Measurements from ENCODE around the gene TTC7B. TPM values are rescaled to one million over a fixed set of nuclear protein-coding genes. Genes with fewer than 3 reads are reported as not detected.

The TTC7B gene
- total and polyA plus RNA-seq, 2 of the 13 experiments (the other 11 are each of a cell fraction or from before 2014, with no cell fraction given), result 1.3 to 3.2 TPM

DNA sequence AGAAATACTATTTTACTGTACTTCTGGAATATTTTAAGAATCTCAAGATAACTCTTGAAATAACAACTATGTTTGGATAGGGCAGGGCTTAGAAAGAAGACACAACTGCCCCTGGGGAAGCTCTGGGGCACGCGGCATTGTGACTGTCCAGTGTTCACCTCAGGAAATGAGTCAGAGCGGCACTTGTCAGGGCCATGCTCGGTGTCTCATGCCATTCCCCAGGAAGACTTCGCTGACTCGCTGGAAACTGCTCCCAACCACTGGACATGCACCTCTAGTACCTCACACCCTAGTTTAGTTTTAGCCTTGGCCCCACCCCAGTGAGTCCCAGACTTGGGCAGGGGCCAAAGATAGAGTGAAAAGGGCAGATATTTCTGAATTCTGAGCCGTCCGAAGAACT is 192.0 kb downstream of the TTC7B start:
- H3K27me3 ChIP-seq (ENCODE audit: control insufficient read depth in 1 of 2, insufficient read depth in 2 of 2, low read length in 2 of 2), result no peaks in the 10 kb centered on the region
- H4K20me1 ChIP-seq (ENCODE audit: insufficient read depth, low read length), result no peaks in the 10 kb centered on the region
- no peaks in the 10 kb centered on the region for H3K79me2 ChIP-seq (ENCODE audit: insufficient read depth, low read length)
- no TSS peak for BruUV-seq (replicated peaks)
- H3K36me3 ChIP-seq (replicated peaks in 1 of 2; ENCODE audit: control insufficient read depth in 1 of 2, insufficient read depth in 2 of 2, low read length in 2 of 2), result no peaks in the 10 kb centered on the region
- DNase-seq (ENCODE audit: low spot score) (peak; percentile 42), ATAC-seq (peak; percentile 88), FAIRE-seq (peak; percentile 44)
- no peak overlapping the region for H3K27ac ChIP-seq (ENCODE audit: extremely low read length, insufficient read depth, low read length)
- no peaks in the 10 kb centered on the region for H3K9me3 ChIP-seq (ENCODE audit: low read length)
- H3K4me1 ChIP-seq (ENCODE audit: insufficient read depth, low read length), result peaks cover 19% of the 10 kb centered on the region
- peak overlapping the region; percentile 29; the same call in 1 of the 2 replicates for H3K9ac ChIP-seq (ENCODE audit: insufficient read depth, low read depth, low read length)
- H3K4me3 ChIP-seq (replicated peaks in 1 of 3; ENCODE audit: insufficient read depth in 1 of 3, low read depth in 2 of 3, low read length in 3 of 3), result peak overlapping the region in 2 of 3 experiments; percentile 30 to 47; a peak in 3 of 6 replicates
- CTCF ChIA-PET (ENCODE audit: low intra/inter-chr PET ratio, low total read pairs), result no interaction called here
- H2AFZ ChIP-seq (ENCODE audit: low read length), result no peak overlapping the region
- intact Hi-C loops (cut with micrococcal nuclease; ENCODE audit: unreplicated experiment) (no loop called here), in situ Hi-C loops (cut with HindIII; ENCODE audit: extremely low pct_ligation_motif_present, low pct_unique_long_range_greater_than_20kb) (no loop called here)
- H3K4me2 ChIP-seq (ENCODE audit: low read depth, low read length), result peak overlapping the region; percentile 73
- WGBS (ENCODE audit: low lambda C conversion rate), result 4% methylated on average over 7 of the region's 8 CpGs
- POLR2A ChIA-PET, result no interaction called here
- TF ChIP-seq ZNF256 (CRISPR knock-in tag; conservative IDR thresholded peaks at IDR 0.05) (no peak), WIZ (CRISPR knock-in tag; IDR thresholded peaks at IDR 0.05) (no peak), CBX1 (IDR thresholded peaks at IDR 0.05; ENCODE audit: low read depth) (no peak), HNRNPK (IDR thresholded peaks at IDR 0.05; ENCODE audit: low read depth, low read length, poor library complexity, severe bottlenecking) (no peak), PHB2 (IDR thresholded peaks at IDR 0.05; ENCODE audit: partially characterized antibody) (no peak), TP53 (CRISPR knock-in tag; conservative IDR thresholded peaks at IDR 0.05) (no peak), EED (CRISPR knock-in tag; IDR thresholded peaks at IDR 0.05) (no peak), ZNF670 (CRISPR knock-in tag; IDR thresholded peaks at IDR 0.05; ENCODE audit: borderline replicate concordance) (0 out of 2 replicates have a peak, but pooled peaks have one; percentile 29), FOSL2 (CRISPR knock-in tag; IDR thresholded peaks at IDR 0.05) (peak; percentile 88), SALL1 (CRISPR knock-in tag; IDR thresholded peaks at IDR 0.05) (peak; percentile 11; the same call in 1 of the 2 replicates), TBX2 (CRISPR knock-in tag; IDR thresholded peaks at IDR 0.05; ENCODE audit: borderline replicate concordance) (no peak), ZNF577 (CRISPR knock-in tag; IDR thresholded peaks at IDR 0.05; ENCODE audit: borderline replicate concordance, low read depth) (no peak), RAD51 (IDR thresholded peaks at IDR 0.05; ENCODE audit: borderline replicate concordance) (no peak), SIN3A (IDR thresholded peaks at IDR 0.05; ENCODE audit: borderline replicate concordance, low read depth, low read length) (no peak), ARNTL (CRISPR knock-in tag; IDR thresholded peaks at IDR 0.05) (no peak), ADNP (CRISPR knock-in tag; IDR thresholded peaks at IDR 0.05) (no peak), ZNF782 (CRISPR knock-in tag; IDR thresholded peaks at IDR 0.05; ENCODE audit: borderline replicate concordance) (no peak), ZNF12 (CRISPR knock-in tag; IDR thresholded peaks at IDR 0.05) (no peak), KAT8 (CRISPR knock-in tag; IDR thresholded peaks at IDR 0.05) (no peak), RARA (CRISPR knock-in tag; IDR thresholded peaks at IDR 0.05) (0 out of 2 replicates have a peak, but pooled peaks have one; percentile 12)
- TF ChIP-seq, protein P1, sequence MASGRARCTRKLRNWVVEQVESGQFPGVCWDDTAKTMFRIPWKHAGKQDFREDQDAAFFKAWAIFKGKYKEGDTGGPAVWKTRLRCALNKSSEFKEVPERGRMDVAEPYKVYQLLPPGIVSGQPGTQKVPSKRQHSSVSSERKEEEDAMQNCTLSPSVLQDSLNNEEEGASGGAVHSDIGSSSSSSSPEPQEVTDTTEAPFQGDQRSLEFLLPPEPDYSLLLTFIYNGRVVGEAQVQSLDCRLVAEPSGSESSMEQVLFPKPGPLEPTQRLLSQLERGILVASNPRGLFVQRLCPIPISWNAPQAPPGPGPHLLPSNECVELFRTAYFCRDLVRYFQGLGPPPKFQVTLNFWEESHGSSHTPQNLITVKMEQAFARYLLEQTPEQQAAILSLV (CRISPR knock-in tag; IDR thresholded peaks at IDR 0.05; ENCODE audit: borderline replicate concordance), result no peak
- TF ChIP-seq, protein P2, sequence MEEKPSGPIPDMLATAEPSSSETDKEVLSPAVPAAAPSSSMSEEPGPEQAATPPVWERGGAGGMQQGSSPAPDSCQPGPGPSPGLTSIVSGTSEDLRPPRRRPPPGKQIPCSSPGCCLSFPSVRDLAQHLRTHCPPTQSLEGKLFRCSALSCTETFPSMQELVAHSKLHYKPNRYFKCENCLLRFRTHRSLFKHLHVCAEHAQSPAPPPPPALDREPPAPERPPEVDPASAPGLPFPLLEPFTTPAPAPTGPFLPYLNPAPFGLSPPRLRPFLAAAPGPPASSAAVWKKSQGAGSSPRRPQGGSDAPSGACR (CRISPR knock-in tag; IDR thresholded peaks at IDR 0.05), result no peak
- TF ChIP-seq, protein P3, sequence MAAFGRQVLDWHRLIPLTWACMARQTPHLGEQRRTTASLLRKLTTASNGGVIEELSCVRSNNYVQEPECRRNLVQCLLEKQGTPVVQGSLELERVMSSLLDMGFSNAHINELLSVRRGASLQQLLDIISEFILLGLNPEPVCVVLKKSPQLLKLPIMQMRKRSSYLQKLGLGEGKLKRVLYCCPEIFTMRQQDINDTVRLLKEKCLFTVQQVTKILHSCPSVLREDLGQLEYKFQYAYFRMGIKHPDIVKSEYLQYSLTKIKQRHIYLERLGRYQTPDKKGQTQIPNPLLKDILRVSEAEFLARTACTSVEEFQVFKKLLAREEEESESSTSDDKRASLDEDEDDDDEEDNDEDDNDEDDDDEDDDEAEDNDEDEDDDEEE (CRISPR knock-in tag; IDR thresholded peaks at IDR 0.05), result no peak
- TF ChIP-seq, protein P4, sequence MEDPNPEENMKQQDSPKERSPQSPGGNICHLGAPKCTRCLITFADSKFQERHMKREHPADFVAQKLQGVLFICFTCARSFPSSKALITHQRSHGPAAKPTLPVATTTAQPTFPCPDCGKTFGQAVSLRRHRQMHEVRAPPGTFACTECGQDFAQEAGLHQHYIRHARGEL (CRISPR knock-in tag; IDR thresholded peaks at IDR 0.05), result no peak
- TF ChIP-seq, protein P5, sequence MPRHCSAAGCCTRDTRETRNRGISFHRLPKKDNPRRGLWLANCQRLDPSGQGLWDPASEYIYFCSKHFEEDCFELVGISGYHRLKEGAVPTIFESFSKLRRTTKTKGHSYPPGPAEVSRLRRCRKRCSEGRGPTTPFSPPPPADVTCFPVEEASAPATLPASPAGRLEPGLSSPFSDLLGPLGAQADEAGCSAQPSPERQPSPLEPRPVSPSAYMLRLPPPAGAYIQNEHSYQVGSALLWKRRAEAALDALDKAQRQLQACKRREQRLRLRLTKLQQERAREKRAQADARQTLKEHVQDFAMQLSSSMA (CRISPR knock-in tag; IDR thresholded peaks at IDR 0.05), result no peak
